Tibial nerve (tissue), 3 donors: Measurements from ENCODE around the gene RPLP2.

Source experiments
- POLR2A ChIP-seq, 2 donors: fragments of 450-650 bp; IDR thresholded peaks; one replicate each; pipeline ENCODE4 v1.6.1; 2017; ENCODE audit warnings: antibody characterized with exemption in 2 of 2, mild to moderate bottlenecking in 2 of 2, moderate library complexity in 2 of 2
- TF ChIP-seq, protein P1 (sequence below), 5 experiments: fragments of 200-600 bp in 3 of 5; fragments of 450-650 bp in 2 of 5; sonication (generic) in 3 of 5; IDR thresholded peaks; one replicate each; pipeline ENCODE4 v1.5.1; 2016 to 2019; ENCODE audit warnings: antibody characterized with exemption in 5 of 5, mild to moderate bottlenecking in 3 of 5, moderate library complexity in 2 of 5

GRCh38 chr11:766936-767210 lies 42.9 kb upstream of the RPLP2 start:
- TF ChIP-seq POLR2A (IDR thresholded peaks at IDR 0.05), result no peak
- TF ChIP-seq, protein P1, sequence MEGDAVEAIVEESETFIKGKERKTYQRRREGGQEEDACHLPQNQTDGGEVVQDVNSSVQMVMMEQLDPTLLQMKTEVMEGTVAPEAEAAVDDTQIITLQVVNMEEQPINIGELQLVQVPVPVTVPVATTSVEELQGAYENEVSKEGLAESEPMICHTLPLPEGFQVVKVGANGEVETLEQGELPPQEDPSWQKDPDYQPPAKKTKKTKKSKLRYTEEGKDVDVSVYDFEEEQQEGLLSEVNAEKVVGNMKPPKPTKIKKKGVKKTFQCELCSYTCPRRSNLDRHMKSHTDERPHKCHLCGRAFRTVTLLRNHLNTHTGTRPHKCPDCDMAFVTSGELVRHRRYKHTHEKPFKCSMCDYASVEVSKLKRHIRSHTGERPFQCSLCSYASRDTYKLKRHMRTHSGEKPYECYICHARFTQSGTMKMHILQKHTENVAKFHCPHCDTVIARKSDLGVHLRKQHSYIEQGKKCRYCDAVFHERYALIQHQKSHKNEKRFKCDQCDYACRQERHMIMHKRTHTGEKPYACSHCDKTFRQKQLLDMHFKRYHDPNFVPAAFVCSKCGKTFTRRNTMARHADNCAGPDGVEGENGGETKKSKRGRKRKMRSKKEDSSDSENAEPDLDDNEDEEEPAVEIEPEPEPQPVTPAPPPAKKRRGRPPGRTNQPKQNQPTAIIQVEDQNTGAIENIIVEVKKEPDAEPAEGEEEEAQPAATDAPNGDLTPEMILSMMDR (IDR thresholded peaks at IDR 0.05), result no peak
